ENCODE results near the gene STRA6.

Gene STRA6

GRCh38 chr15:74180881-74181602, 21.5 kb downstream of the STRA6 start:
- no peak for DNase-seq (ENCODE audit: low read depth, low spot score)

GRCh38 chr15:74179983-74180880, 22.4 kb downstream of the STRA6 start:
- no peak for DNase-seq (ENCODE audit: low read depth, low spot score)

GRCh38 chr15:74179101-74179841, 23.3 kb downstream of the STRA6 start:
- DNase-seq (ENCODE audit: low read depth, low spot score): no peak

GRCh38 chr15:74178326-74179100, 24.1 kb downstream of the STRA6 start:
- DNase-seq (ENCODE audit: low read depth, low spot score): no peak

- DNase-seq (ENCODE audit: low read depth, low spot score): no peak
Observed at GRCh38 chr15:74176262-74177214, 26.0 kb downstream of the STRA6 start.

GRCh38 chr15:74175271-74176191, 27.1 kb downstream of the STRA6 start:
- DNase-seq (ENCODE audit: low read depth, low spot score): no peak

GRCh38 chr15:74174958-74175253, 27.7 kb downstream of the STRA6 start:
- no peak for DNase-seq (ENCODE audit: low read depth, low spot score)

- DNase-seq (ENCODE audit: low read depth, low spot score): no peak
Observed at GRCh38 chr15:74174219-74174957, 28.2 kb downstream of the STRA6 start.

GRCh38 chr15:74173380-74174218, 29.0 kb downstream of the STRA6 start, which contains the start of gene ISLR:
Gene ISLR (plus strand): TSS chr15:74173710. CDS start chr15:74174859, 1,149 bp downstream.
- no peak for DNase-seq (ENCODE audit: low read depth, low spot score)

- no peak for DNase-seq (ENCODE audit: low read depth, low spot score)
Observed at GRCh38 chr15:74172701-74173379, 29.7 kb downstream of the STRA6 start.

- no peak for DNase-seq (ENCODE audit: low read depth, low spot score)
Observed at GRCh38 chr15:74171965-74172541, 30.5 kb downstream of the STRA6 start.

- no peak for DNase-seq (ENCODE audit: low read depth, low spot score)
Observed at GRCh38 chr15:74170875-74171578, 31.6 kb downstream of the STRA6 start.

GRCh38 chr15:74170071-74170844, 32.3 kb downstream of the STRA6 start:
- DNase-seq (ENCODE audit: low read depth, low spot score): no peak

GRCh38 chr15:74168711-74169126, 33.9 kb downstream of the STRA6 start:
- DNase-seq (ENCODE audit: low read depth, low spot score): no peak

- DNase-seq (ENCODE audit: low read depth, low spot score): no peak
Observed at GRCh38 chr15:74167891-74168331, 34.7 kb downstream of the STRA6 start.
